OCI-LY1 (cell line): Measurements from ENCODE around the gene GFRA3.

ENCODE experiments used
- H2AFZ ChIP-seq: fragments of 200-600 bp; sonication (generic), shearing (Covaris generic); 2 replicates; pipeline ENCODE4 v1.6.0; 2014; ENCODE audit warnings: antibody characterized with exemption, mild to moderate bottlenecking, low read length
- H3F3A ChIP-seq: fragments of 200-600 bp; sonication (generic), shearing (Covaris generic); 2 replicates; pipeline ENCODE4 v1.6.0; 2014; ENCODE audit warnings: mild to moderate bottlenecking, antibody characterized with exemption, low read length, moderate library complexity; ENCODE audit not compliant: insufficient read depth
- H3K27ac ChIP-seq: fragments of 200-600 bp; sonication (generic); 2 replicates; pipeline ENCODE4 v1.5.1; 2014; ENCODE audit warnings: low read length, mixed run types, mild to moderate bottlenecking, low read depth; ENCODE audit not compliant: poor library complexity, severe bottlenecking
- H3K27me3 ChIP-seq: fragments of 200-600 bp; sonication (generic); 2 replicates; pipeline ENCODE4 v1.6.0; 2014; ENCODE audit warnings: antibody characterized with exemption, mild to moderate bottlenecking, low read length, moderate library complexity; ENCODE audit not compliant: insufficient read depth
- H3K36me3 ChIP-seq: fragments of 200-600 bp; sonication (generic); 2 replicates; pipeline ENCODE4 v1.6.1; 2014; ENCODE audit warnings: mild to moderate bottlenecking, antibody characterized with exemption, low read length, moderate library complexity, mixed read lengths; ENCODE audit not compliant: insufficient read depth
- H3K4me1 ChIP-seq: fragments of 200-600 bp; sonication (generic); 2 replicates; pipeline ENCODE4 v1.5.1; 2014; ENCODE audit warnings: mild to moderate bottlenecking, low read length, moderate library complexity; ENCODE audit not compliant: insufficient read depth, severe bottlenecking
- H3K4me2 ChIP-seq: fragments of 200-600 bp; sonication (generic), shearing (Covaris generic); 2 replicates; pipeline ENCODE4 v1.6.1; 2014; ENCODE audit warnings: low read length
- H3K4me3 ChIP-seq: fragments of 200-600 bp; sonication (generic); 2 replicates; pipeline ENCODE4 v1.5.1; 2014; ENCODE audit warnings: low read length, low read depth, mild to moderate bottlenecking, mixed read lengths; ENCODE audit not compliant: poor library complexity, severe bottlenecking
- H3K79me2 ChIP-seq: fragments of 200-600 bp; shearing (Covaris generic); 2 replicates; pipeline ENCODE4 v1.6.1; 2016; ENCODE audit warnings: mixed run types, low read length, mixed read lengths; ENCODE audit not compliant: insufficient read depth
- H3K9ac ChIP-seq: fragments of 200-600 bp; sonication (generic), shearing (Covaris generic); 2 replicates; pipeline ENCODE4 v1.6.1; 2014; ENCODE audit warnings: mild to moderate bottlenecking, low read length, mixed read lengths
- H3K9me2 ChIP-seq: fragments of 200-600 bp; sonication (generic), shearing (Covaris generic); 2 replicates; pipeline ENCODE4 v1.6.1; 2014; ENCODE audit warnings: low read depth, mild to moderate bottlenecking, low read length, mixed read lengths
- H3K9me3 ChIP-seq: fragments of 200-600 bp; shearing (Covaris generic); 2 replicates; pipeline ENCODE4 v1.6.1; 2014; ENCODE audit warnings: low read length, mixed read lengths
- H4K20me1 ChIP-seq: fragments of 200-600 bp; sonication (generic), shearing (Covaris generic); 2 replicates; pipeline ENCODE4 v1.6.0; 2016; ENCODE audit warnings: mild to moderate bottlenecking, low read length; ENCODE audit not compliant: insufficient read depth
- CTCF ChIP-seq: fragments of 200-600 bp; sonication (generic), shearing (Covaris generic); IDR thresholded peaks from 2 replicates; pipeline ENCODE4 v1.5.1; 2017; ENCODE audit warnings: mild to moderate bottlenecking, antibody characterized with exemption, low read length, moderate library complexity, mixed read lengths
- EZH2 ChIP-seq: fragments of 200-600 bp; sonication (generic), shearing (Covaris generic); IDR thresholded peaks from 2 replicates; pipeline ENCODE4 v1.8.0; 2017; ENCODE audit warnings: borderline replicate concordance, mixed run types, mild to moderate bottlenecking, antibody characterized with exemption, low read length, moderate library complexity, mixed read lengths

GFRA3 gene

DNA sequence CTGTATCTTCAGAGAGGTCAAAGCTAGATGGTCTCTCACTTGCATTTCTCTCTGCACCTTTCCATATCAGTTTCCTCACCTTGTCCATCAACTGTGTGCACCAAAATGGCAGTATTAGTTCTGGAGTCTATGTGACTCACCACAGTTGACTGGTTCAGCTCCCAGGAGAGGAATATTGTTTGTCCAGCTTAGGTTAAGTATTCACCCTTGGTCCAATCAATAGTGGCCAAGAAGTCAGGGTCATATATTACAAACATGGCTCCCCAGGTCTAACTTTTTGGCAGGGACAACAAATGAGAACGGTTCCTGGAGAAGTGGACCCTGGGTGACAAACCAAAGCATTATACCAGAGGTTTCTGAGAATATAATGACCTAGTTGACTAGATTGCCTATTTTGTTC lies 36.4 kb downstream of the GFRA3 start:
- Histone ChIP-seq H3K27me3 (no peaks in the 10 kb centered on the region; the same call in 1 of the 2 replicates), H3K9me2 (no peaks in the 10 kb centered on the region), H3K27ac (no peak overlapping the region), H3K9ac (no peak overlapping the region), H3K4me1 (no peaks in the 10 kb centered on the region), H3K4me2 (no peak overlapping the region), H3K9me3 (no peaks in the 10 kb centered on the region), H3K36me3 (no peaks in the 10 kb centered on the region), H3K79me2 (no peaks in the 10 kb centered on the region), H3F3A (no peaks in the 10 kb centered on the region), H2AFZ (no peak overlapping the region), H3K4me3 (no peak overlapping the region), H4K20me1 (no peaks in the 10 kb centered on the region)
- TF ChIP-seq CTCF (no peak), EZH2 (no peak)

DNA sequence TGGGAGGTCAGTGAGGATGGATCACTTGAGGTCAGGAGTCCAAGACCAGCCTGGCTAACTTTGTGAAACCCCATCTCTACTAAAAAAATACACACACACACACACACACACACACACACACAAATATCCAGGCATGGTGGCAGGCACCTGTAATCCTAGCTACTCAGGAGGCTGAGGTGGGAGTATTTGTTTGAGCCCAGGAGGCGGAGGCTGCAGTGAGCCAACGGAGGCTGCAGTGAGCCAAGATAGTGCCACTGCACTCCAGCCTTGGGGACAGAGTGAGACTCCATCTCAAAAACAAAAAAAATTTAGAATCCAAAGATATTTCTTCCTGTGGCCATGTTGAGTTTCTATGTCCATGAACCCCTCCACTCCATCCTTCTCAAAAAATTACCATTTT lies 39.8 kb downstream of the GFRA3 start:
- no peaks in the 10 kb centered on the region for H3K79me2 ChIP-seq
- no peaks in the 10 kb centered on the region for H3K9me3 ChIP-seq
- H3K4me2 ChIP-seq, result no peak overlapping the region
- no peaks in the 10 kb centered on the region for H3K36me3 ChIP-seq
- no peak overlapping the region for H3K27ac ChIP-seq
- no peaks in the 10 kb centered on the region for H4K20me1 ChIP-seq
- H3K4me3 ChIP-seq, result no peak overlapping the region
- no peaks in the 10 kb centered on the region for H3K9me2 ChIP-seq
- H3F3A ChIP-seq, result no peaks in the 10 kb centered on the region
- H3K4me1 ChIP-seq, result no peaks in the 10 kb centered on the region
- H3K27me3 ChIP-seq, result no peaks in the 10 kb centered on the region
- TF ChIP-seq EZH2 (no peak), CTCF (no peak)
- no peak overlapping the region for H2AFZ ChIP-seq
- H3K9ac ChIP-seq, result no peak overlapping the region

DNA sequence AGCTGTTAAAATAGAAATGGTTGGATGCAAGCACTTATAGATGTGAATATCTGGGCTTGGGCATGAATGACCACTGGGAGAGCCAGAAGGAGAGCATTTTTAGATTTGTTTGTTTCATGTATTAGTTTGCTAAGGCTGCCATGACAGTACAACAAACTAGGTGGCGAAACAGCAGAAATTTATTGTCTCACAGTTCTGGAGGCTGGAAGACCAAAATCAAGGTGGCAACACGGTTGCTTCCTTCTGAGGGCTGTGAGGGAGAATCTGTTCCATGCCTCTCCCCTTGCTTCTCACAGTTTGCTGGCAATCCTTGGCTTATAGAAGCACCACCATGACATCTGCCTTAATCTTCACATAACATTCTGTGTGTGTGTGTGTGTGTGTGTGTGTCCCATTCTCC lies 41.1 kb downstream of the GFRA3 start:
- Histone ChIP-seq H4K20me1 (no peaks in the 10 kb centered on the region), H3F3A (no peaks in the 10 kb centered on the region), H3K4me3 (no peak overlapping the region), H3K27me3 (no peaks in the 10 kb centered on the region), H3K9ac (no peak overlapping the region), H3K27ac (no peak overlapping the region), H3K36me3 (no peaks in the 10 kb centered on the region), H3K79me2 (no peaks in the 10 kb centered on the region), H2AFZ (no peak overlapping the region), H3K9me3 (no peaks in the 10 kb centered on the region), H3K4me1 (no peaks in the 10 kb centered on the region), H3K4me2 (no peak overlapping the region), H3K9me2 (no peaks in the 10 kb centered on the region)
- no peak for TF ChIP-seq CTCF
- no peak for TF ChIP-seq EZH2
